Mesenchymal stem cell (in vitro differentiated cells and primary cell): Measurements from ENCODE around the gene DKC1.

Experiments
- DNase-seq: peaks from one replicate; pipeline ENCODE4 v3.0.0-alpha.2; 2013
- H2AFZ ChIP-seq: one replicate; pipeline ENCODE4 v1.6.1; 2013; ENCODE audit warnings: low read depth, mild to moderate bottlenecking, control low read depth, inconsistent platforms, low read length, moderate library complexity
- H2AK5ac ChIP-seq: 2 replicates; pipeline ENCODE4 v1.6.1; 2013; ENCODE audit warnings: low read length, moderate library complexity, mild to moderate bottlenecking, inconsistent platforms; ENCODE audit not compliant: severe bottlenecking
- H2BK120ac ChIP-seq: one replicate; pipeline ENCODE4 v1.6.1; 2013; ENCODE audit warnings: low read depth, mild to moderate bottlenecking, inconsistent platforms, low read length, moderate library complexity
- H2BK12ac ChIP-seq, 2 experiments: one replicate each; pipeline ENCODE4 v1.6.1; 2013; ENCODE audit warnings: inconsistent platforms in 2 of 2, low read length in 2 of 2, mild to moderate bottlenecking in 2 of 2, moderate library complexity in 2 of 2, control low read depth in 1 of 2
- H2BK15ac ChIP-seq: one replicate; pipeline ENCODE4 v1.6.1; 2013; ENCODE audit warnings: mild to moderate bottlenecking, low read depth, inconsistent platforms; ENCODE audit not compliant: poor library complexity, severe bottlenecking
- H2BK5ac ChIP-seq: 2 replicates; pipeline ENCODE4 v1.6.1; 2013; ENCODE audit warnings: low read depth, mild to moderate bottlenecking, low read length, control low read depth, inconsistent platforms; ENCODE audit not compliant: poor library complexity, severe bottlenecking
- H3K14ac ChIP-seq, 2 experiments: one replicate each; pipeline ENCODE4 v1.6.1; 2013; ENCODE audit warnings: inconsistent platforms in 2 of 2, low read length in 2 of 2, control low read depth in 1 of 2, mild to moderate bottlenecking in 1 of 2, moderate library complexity in 1 of 2
- H3K18ac ChIP-seq, 2 experiments: one replicate each; pipeline ENCODE4 v1.6.1; 2013; ENCODE audit warnings: inconsistent platforms in 2 of 2, low read length in 2 of 2, control low read depth in 1 of 2, low read depth in 1 of 2, mild to moderate bottlenecking in 1 of 2
- H3K23ac ChIP-seq, 2 experiments: one replicate each; pipeline ENCODE4 v1.6.1; 2013; ENCODE audit warnings: inconsistent platforms in 2 of 2, low read length in 2 of 2, mild to moderate bottlenecking in 2 of 2, moderate library complexity in 2 of 2, control low read depth in 1 of 2
- H3K27ac ChIP-seq: 2 replicates; pipeline ENCODE4 v1.5.1; 2013; ENCODE audit warnings: mild to moderate bottlenecking, moderate library complexity, low read length, control low read depth, inconsistent platforms; ENCODE audit not compliant: poor library complexity, severe bottlenecking
- H3K27me3 ChIP-seq, 2 experiments: 2 replicates each; pipeline versions ENCODE4 v1.6.1 to v1.7.0; 2013; ENCODE audit warnings: low read length in 2 of 2, mild to moderate bottlenecking in 2 of 2, moderate library complexity in 2 of 2, control low read depth in 1 of 2, inconsistent platforms in 1 of 2; ENCODE audit not compliant: control insufficient read depth in 1 of 2, insufficient read depth in 1 of 2
- H3K36me3 ChIP-seq, 2 experiments: 2 replicates each; pipeline versions ENCODE4 v1.6.1 to v1.7.0; 2013; ENCODE audit warnings: low read length in 2 of 2, control low read depth in 1 of 2, inconsistent platforms in 1 of 2, low read depth in 1 of 2, mild to moderate bottlenecking in 1 of 2; ENCODE audit not compliant: insufficient read depth in 2 of 2, control insufficient read depth in 1 of 2
- H3K4ac ChIP-seq, 2 experiments: one replicate each; pipeline ENCODE4 v1.6.1; 2013; ENCODE audit warnings: inconsistent platforms in 2 of 2, low read length in 2 of 2, mild to moderate bottlenecking in 2 of 2, moderate library complexity in 2 of 2, control low read depth in 1 of 2, low read depth in 1 of 2
- H3K4me1 ChIP-seq: 2 replicates; pipeline ENCODE4 v1.6.1; 2013; ENCODE audit warnings: low read depth, low read length, control low read depth; ENCODE audit not compliant: control insufficient read depth, insufficient read depth
- H3K4me2 ChIP-seq: 2 replicates; pipeline ENCODE4 v1.6.1; 2013; ENCODE audit warnings: low read length, mild to moderate bottlenecking, inconsistent platforms; ENCODE audit not compliant: poor library complexity, severe bottlenecking
- H3K4me3 ChIP-seq, 2 experiments: 2 replicates each; pipeline versions ENCODE4 v1.5.1 to v1.7.0; 2013; ENCODE audit warnings: low read length in 2 of 2, mild to moderate bottlenecking in 2 of 2, control low read depth in 1 of 2, low read depth in 1 of 2; ENCODE audit not compliant: insufficient read depth in 1 of 2
- H3K79me1 ChIP-seq: replicated peaks from 2 replicates; pipeline ENCODE4 v1.6.1; 2013; ENCODE audit warnings: mild to moderate bottlenecking, control low read depth, low read length, inconsistent platforms; ENCODE audit not compliant: poor library complexity, severe bottlenecking
- H3K9ac ChIP-seq: 2 replicates; pipeline ENCODE4 v1.7.0; 2013; ENCODE audit warnings: mild to moderate bottlenecking, low read length, moderate library complexity
- H3K9me3 ChIP-seq: 2 replicates; pipeline ENCODE4 v1.7.0; 2013; ENCODE audit warnings: mild to moderate bottlenecking, low read length; ENCODE audit not compliant: control insufficient read depth
- H4K8ac ChIP-seq: one replicate; pipeline ENCODE4 v1.6.1; 2013; ENCODE audit warnings: inconsistent platforms, mild to moderate bottlenecking, low read length, moderate library complexity
- H4K91ac ChIP-seq: one replicate; pipeline ENCODE4 v1.6.1; 2013; ENCODE audit warnings: mild to moderate bottlenecking, low read length, inconsistent platforms
- WGBS: methylation state at CpG from one replicate; pipeline ENCODE4 v1.1.7; 2013; ENCODE audit warnings: mixed read lengths; 5-methylcytosine and 5-hydroxymethylcytosine counted together

Gene DKC1

DNA sequence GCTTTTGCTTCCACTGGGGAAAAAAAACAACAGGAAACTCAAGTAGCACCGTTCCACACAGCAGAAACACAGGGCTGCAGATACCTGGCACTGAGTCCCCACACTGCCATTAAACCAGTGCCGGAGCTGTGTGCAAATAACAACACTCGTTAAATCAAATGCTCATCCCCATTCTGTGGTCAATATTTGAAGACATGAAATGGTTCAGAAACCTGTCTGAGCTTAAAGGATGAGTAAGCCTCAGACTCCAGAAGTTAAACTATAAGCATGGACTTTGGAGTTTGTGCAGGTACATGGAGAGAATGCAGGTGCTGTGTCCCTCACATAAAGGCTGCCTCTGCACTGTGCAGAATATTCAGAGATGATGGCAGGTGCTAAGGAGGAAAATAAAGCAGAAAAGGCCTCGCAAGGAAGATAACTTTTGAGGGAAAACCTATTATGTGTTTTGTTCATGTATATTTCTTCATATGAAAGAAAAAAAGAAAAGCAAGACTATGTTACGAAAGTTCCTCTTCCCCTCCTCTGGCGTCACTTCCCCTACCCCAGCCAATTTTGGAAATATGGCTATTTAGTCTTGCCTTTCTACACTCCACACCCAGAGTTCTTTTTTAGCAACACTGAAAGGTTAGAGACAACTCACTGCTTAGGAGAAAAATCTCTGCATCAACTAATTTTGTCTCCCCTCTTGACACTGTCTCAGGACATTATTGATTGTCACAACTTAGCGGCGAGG lies 38.0 kb downstream of the DKC1 start:
- Histone ChIP-seq H4K91ac (no peak overlapping the region), H3K14ac (no peak overlapping the region), H3K18ac (peak overlapping the region in 1 of 2 experiments; percentile 21), H2AFZ (no peak overlapping the region), H3K9ac (no peak overlapping the region), H2BK120ac (no peak overlapping the region), H3K4me2 (no peak overlapping the region), H3K36me3 (no peaks in the 10 kb centered on the region), H3K27me3 (no peaks in the 10 kb centered on the region), H2BK5ac (no peak overlapping the region), H3K23ac (no peak overlapping the region), H3K4me3 (no peak overlapping the region), H4K8ac (no peak overlapping the region), H2BK15ac (no peak overlapping the region), H2BK12ac (no peak overlapping the region), H3K4ac (no peak overlapping the region), H2AK5ac (no peak overlapping the region), H3K9me3 (no peaks in the 10 kb centered on the region), H3K79me1 (peaks cover 5% of the 10 kb centered on the region), H3K4me1 (peaks cover 7% of the 10 kb centered on the region), H3K27ac (no peak overlapping the region)
- no peak for DNase-seq
- WGBS, result 70% methylated on average over 4 of the region's 8 CpGs

DNA sequence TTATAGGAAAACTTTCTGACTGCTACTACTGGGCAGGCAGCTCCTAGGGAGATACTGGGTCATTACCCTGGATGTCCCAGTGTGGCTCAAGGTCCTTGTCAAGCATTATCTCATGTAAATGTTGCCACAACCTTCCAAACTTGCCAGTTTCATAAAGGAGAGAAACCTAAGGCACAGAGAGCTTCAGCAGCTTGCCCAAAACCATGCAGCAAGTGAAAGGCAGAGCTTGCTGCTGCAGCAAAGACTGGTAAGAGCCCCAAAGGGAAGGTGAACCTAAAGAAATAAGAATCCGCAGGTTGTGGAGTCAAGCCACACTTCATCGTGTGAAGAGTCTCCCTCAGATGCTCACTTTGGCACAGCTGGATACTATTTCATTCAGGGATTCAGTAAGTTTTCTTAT lies 40.3 kb downstream of the DKC1 start:
- Histone ChIP-seq H3K36me3 (no peaks in the 10 kb centered on the region), H3K4ac (no peak overlapping the region), H4K8ac (no peak overlapping the region), H2AK5ac (no peak overlapping the region), H3K79me1 (peaks cover 5% of the 10 kb centered on the region), H3K27ac (no peak overlapping the region), H3K18ac (no peak overlapping the region), H3K9ac (no peak overlapping the region), H3K4me3 (no peak overlapping the region), H2BK5ac (no peak overlapping the region), H2BK120ac (peak overlapping the region; percentile 5), H2BK12ac (no peak overlapping the region), H3K4me2 (no peak overlapping the region), H3K9me3 (peaks cover 7% of the 10 kb centered on the region), H3K14ac (no peak overlapping the region), H4K91ac (no peak overlapping the region), H3K4me1 (peaks cover 7% of the 10 kb centered on the region), H3K23ac (no peak overlapping the region), H2AFZ (no peak overlapping the region), H2BK15ac (no peak overlapping the region), H3K27me3 (no peaks in the 10 kb centered on the region)
- WGBS, result 100% methylated on average over 2 of the region's 2 CpGs
- no peak for DNase-seq

DNA sequence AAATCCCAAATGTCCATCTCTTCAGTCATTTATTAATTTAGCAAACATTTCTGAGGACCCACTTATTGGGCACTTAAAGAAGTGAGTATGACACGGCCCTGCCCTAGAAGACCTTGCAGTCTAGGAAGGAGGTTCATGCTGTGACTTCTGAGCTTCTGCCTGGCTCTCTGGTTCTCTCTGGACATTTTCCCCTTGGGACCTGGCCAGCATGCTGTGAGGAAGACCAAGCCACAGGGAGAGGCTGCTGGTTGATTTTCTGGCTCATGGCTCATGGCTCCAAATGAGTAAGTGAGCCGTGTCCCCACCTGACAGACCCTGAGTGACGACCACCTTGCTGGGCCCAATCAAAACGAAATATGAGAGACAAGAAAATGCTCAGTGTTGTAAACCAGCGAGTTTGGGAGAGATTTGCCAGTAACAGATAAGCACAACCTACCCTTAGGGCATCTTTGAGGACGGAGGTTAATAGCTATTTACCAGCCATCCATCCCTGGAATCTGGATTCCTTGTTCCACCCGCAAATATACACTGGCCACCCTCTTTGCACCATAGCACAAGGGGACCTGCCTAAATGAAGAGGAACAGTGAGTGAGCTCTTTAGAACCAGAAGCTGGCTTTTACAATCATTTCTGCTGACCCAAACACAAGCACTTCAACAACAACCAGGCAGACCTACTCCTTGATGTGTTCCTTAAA lies 41.7 kb downstream of the DKC1 start:
- Histone ChIP-seq H3K9ac (peak overlapping the region; percentile 82), H2BK12ac (no peak overlapping the region), H3K14ac (peak overlapping the region in 1 of 2 experiments; percentile 20), H3K36me3 (no peaks in the 10 kb centered on the region), H2AK5ac (no peak overlapping the region), H3K79me1 (peaks cover 5% of the 10 kb centered on the region), H3K23ac (no peak overlapping the region), H3K4me1 (peaks cover 7% of the 10 kb centered on the region), H2BK120ac (no peak overlapping the region), H4K8ac (no peak overlapping the region), H3K27ac (no peak overlapping the region), H3K4me3 (peak overlapping the region; percentile 66 to 78), H2AFZ (no peak overlapping the region), H3K27me3 (no peaks in the 10 kb centered on the region), H3K4ac (peak overlapping the region in 1 of 2 experiments; percentile 16), H3K4me2 (peak overlapping the region; percentile 71), H2BK5ac (no peak overlapping the region), H3K9me3 (peaks cover 10% of the 10 kb centered on the region), H2BK15ac (no peak overlapping the region), H4K91ac (no peak overlapping the region), H3K18ac (peak overlapping the region in 1 of 2 experiments; percentile 21)
- WGBS, result 20% methylated on average over 7 of the region's 7 CpGs
- peak; percentile 13 for DNase-seq

DNA sequence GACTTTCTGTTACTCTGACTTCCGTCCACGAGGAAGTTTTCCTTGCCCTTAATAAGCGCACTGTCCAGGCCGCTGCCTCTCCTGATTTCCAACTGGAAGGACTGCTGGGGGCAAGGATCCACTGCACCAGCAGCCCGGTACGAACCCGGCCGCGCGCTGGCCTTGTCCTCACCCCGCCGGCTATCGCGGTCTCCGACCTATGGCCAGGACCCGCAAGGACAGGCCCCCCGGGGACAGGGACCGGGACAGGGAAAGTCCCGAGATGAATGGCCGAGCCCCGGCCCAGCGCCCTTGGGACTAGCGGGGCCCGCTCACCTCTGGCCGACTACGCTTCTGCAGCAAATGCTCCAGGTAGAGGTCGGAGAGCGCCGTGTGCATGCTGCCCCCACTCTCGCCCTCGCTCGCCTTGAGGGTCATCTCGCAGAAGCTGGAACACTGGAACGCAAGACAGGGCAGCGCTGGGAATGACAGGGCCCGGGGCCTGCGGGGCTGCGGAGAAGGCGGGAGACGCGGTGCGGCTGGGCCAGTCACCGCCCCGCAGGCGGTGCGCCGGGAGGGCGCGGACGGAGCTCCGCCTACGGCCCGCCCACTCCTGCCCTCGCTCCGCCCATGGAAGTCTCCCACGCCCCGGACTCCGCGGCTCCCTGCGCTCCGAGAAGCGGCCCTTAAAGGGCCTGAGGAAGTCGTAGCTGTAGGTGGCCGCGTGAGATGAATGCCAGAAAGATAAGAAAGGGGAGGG lies 42.5 kb downstream of the DKC1 start, which contains the start of gene MPP1:
Gene MPP1 (minus strand): TSS at position 529 of the 739 bp plus-strand sequence. CDS start 112 bp downstream, at position 417.
- peak within 1 kb of the TSS; percentile 23 for H2AFZ ChIP-seq
- H3K79me1 ChIP-seq, result peaks cover 5% of the 10 kb centered on the region
- H3K27me3 ChIP-seq, result no peaks in the 10 kb centered on the region
- DNase-seq, result peak; percentile 78
- peak within 1 kb of the TSS; percentile 66 to 78 for H3K4me3 ChIP-seq
- H2BK5ac ChIP-seq, result no peak within 1 kb of the TSS
- H2BK12ac ChIP-seq, result no peak within 1 kb of the TSS
- peak within 1 kb of the TSS in 1 of 2 experiments; percentile 16 for H3K4ac ChIP-seq
- no peak within 1 kb of the TSS for H3K23ac ChIP-seq
- H3K14ac ChIP-seq, result peak within 1 kb of the TSS in 1 of 2 experiments; percentile 20
- peak within 1 kb of the TSS; percentile 86 for H3K4me2 ChIP-seq
- H3K4me1 ChIP-seq, result peaks cover 3% of the 10 kb centered on the region
- peak within 1 kb of the TSS; percentile 7 for H4K8ac ChIP-seq
- WGBS, result 0% methylated on average over 33 of the region's 65 CpGs
- H3K9me3 ChIP-seq, result peaks cover 10% of the 10 kb centered on the region
- no peak within 1 kb of the TSS for H2AK5ac ChIP-seq
- no peak within 1 kb of the TSS for H2BK15ac ChIP-seq
- H3K18ac ChIP-seq, result peak within 1 kb of the TSS in 1 of 2 experiments; percentile 64
- peak within 1 kb of the TSS; percentile 82 for H3K9ac ChIP-seq
- H2BK120ac ChIP-seq, result no peak within 1 kb of the TSS
- H3K27ac ChIP-seq, result peak within 1 kb of the TSS; percentile 50
- peak within 1 kb of the TSS; percentile 27 for H4K91ac ChIP-seq
- H3K36me3 ChIP-seq, result no peaks in the 10 kb centered on the region
